HK-2 (cell line): ENCODE results near the gene ORC6.
"Not testable (repeated sequence)": the region's sequence is repeated elsewhere in the genome, so short reads cannot be mapped to it uniquely, and the experiment has no call there.

Experiments
- DNase-seq: peaks from one replicate; pipeline ENCODE4 v3.0.0-alpha.2; 2018; ENCODE audit not compliant: unreplicated experiment

ORC6 gene

GRCh38 chr16:46689365-46690280 lies at the start of gene ORC6:
ORC6 (plus strand) TSS chr16:46689659; CDS start chr16:46689706, 47 bp downstream.
- DNase-seq: peak; percentile 98

DNA sequence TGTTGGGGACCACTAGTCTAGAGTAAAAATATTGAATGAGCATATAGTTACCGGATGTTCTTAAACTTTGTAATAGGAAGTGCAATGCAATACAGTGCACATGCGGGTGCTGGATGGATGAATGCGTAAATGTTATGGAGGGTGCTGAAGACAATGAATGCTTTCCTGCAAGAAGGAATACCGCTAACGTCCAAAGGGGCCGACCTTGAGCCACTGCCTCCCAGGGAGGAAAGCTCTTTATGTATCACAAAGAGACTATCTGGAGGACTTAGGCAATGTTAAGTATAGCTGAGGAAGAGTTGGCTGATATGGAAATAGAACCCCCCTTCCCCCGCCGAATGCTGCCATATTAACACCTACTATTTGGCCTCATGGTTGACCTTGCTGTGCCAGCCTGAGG lies 40.8 kb upstream of the ORC6 start:
- no peak for DNase-seq

DNA sequence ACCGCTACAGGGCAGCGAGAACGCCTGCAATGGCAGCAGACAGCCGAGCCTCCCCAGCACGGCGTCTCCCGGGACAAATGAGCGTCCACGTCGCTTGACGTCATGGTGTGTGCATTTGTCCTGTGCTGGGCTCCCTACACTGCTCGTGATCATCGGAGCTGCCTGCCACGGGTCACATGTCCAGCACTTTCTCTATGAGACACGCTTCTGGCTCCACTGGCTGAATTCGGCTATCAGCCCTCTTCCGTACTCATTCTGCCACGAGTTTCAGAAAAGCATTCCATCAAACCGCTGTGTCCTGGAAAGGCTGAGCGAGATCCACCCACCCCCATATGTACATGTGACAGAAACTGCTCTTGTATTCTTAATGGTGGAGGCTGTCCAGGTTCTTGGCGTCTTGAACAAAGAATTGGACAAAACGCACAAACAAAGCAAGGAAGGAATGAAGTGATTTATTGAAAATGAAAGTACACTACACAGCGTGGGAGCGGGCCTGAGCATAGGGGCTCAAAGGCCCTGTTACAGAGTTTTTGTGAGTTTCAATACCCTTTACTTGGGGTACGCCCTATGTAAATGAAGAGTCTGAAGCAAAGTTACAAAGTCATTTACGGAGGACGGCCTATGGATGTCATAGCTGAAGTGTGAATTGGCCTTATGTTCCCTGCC lies 39.7 kb upstream of the ORC6 start:
- no peak for DNase-seq

GRCh38 chr16:46650254-46650623 lies 39.2 kb upstream of the ORC6 start:
- DNase-seq: no peak

- DNase-seq: no peak
These were observed 38.2 kb upstream of the ORC6 start for GRCh38 chr16:46651305-46651704.

DNA sequence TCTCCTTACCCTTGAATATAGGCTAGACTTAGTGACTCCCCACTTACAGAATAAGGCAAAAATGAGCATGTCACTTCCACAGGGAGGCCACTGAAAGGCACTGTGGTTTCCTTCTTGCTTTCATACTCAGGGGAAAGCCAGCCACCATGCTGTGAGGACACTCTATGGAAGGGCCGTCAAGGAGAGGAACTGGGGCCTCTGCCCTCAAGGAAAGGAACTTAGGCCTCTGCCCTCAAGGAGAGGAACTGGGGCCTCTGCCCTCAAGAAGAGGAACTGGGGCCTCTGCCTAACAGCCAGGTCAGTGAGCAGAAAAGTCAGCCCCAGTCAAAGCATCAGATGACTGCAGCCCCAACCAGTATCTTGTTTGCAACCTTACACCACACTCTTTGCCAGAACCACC lies 30.5 kb upstream of the ORC6 start:
- no peak for DNase-seq

GRCh38 chr16:46662123-46662522 lies 27.3 kb upstream of the ORC6 start:
- DNase-seq: no peak

DNA sequence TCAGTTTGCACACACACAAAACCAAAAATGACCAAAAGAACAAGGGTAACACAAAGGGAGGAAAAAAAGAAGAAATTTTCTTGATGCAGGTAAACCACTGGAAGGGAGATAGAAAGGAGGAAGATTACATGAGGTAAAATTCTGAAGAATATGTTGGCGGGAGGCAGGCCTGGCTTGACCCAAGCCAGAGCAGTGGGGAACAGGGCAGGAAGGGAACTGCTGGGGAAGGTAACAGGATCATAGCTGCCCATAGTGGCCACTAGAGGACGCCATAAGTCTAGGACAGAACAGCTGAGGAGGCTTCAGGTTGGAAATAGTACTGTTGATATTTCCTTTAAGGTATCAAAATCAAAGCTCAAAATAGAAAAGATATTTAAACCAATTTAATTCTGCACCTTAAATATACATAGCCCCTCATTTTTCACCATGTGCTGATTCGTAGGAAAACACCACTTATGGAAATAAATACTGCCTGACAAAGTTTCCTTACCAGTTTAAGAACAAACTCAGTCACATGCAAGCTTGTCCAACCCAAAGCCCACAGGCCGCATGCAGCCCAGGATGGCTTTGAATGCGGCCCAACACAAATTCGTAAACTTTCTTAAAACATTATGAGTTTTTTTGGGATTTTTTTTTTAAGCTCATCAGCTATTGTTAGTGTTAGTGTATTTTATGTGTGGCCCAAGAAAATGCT lies 16.0 kb upstream of the ORC6 start:
- DNase-seq: peak; percentile 35

GRCh38 chr16:46677943-46678342 lies 11.5 kb upstream of the ORC6 start:
- DNase-seq: not testable (repeated sequence)

DNA sequence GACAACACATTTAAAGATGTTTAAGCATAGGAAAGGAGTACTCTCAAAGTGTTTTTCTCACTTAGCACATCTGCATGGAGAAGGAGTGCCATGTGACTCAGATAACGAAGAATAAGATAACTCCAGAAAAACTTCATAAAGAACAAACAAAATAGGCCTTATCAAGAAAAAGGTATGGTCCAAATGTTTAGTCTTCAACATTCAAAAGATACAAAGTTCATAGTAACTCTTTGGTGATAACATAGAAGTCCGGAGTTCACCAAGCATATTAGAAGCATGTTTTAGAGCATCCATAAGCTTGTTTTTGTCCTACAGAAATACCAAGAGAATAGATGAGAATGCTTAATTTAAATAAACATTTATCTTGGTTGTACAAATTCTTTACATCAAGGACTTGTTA lies 7.6 kb upstream of the ORC6 start:
- DNase-seq: not testable (repeated sequence)

- DNase-seq: no peak
These were observed 2.5 kb upstream of the ORC6 start for GRCh38 chr16:46686815-46687473.

GRCh38 chr16:46687486-46687885 lies 2.0 kb upstream of the ORC6 start:
- no peak for DNase-seq

DNA sequence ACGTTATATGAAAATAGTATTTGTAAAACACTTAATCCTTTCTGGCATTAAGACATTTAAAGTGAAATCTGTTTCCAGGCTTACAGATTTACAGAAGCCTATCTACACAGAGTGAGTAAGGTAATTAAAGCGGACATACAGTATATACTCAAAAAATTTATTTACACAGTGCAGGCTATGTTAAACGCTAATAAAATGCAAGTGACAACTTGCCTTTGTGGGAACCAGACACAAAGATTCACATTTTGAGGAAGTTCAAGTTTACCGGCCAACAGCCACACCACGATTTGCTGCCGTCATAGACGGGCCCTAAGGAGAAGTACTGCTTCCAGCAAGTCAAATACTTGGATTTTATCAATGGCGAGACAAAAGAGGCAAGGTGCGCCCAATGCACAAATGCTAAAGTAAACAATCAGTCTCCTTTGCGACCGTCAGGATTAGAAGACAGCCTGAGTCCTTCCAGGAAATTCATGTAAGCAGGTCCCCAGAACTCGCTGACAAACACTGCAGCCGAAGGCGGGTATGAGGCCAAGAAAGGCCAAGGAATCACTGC lies 1.3 kb upstream of the ORC6 start:
- DNase-seq: no peak

- DNase-seq: peak; percentile 99
These were observed 650 bp upstream of the ORC6 start, which contains the start of gene VPS35 for GRCh38 chr16:46688654-46689364. VPS35 (minus strand) TSS chr16:46689178; CDS start chr16:46689133, 45 bp downstream.

- peak; percentile 6 for DNase-seq
These were observed 1.1 kb downstream of the ORC6 start for GRCh38 chr16:46690281-46691178.

DNA sequence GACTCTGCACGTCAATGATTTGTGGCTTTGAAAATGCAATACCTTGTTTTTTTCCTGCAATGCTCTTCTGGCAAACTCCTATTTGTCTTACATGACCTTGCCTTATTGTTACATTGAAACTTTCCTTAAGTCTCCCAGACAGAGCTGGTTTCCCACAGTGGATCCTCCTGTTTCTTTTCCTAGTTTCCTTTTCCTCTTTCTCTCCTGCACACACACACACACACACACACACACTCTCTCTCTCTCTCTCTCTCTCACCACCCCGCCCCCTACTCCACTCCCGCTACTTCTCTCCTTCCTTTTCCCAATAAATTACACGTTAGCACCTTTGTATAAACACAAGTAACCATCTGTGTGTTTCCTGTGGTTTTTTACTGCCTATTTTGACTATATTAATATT lies 2.3 kb downstream of the ORC6 start:
- no peak for DNase-seq

DNA sequence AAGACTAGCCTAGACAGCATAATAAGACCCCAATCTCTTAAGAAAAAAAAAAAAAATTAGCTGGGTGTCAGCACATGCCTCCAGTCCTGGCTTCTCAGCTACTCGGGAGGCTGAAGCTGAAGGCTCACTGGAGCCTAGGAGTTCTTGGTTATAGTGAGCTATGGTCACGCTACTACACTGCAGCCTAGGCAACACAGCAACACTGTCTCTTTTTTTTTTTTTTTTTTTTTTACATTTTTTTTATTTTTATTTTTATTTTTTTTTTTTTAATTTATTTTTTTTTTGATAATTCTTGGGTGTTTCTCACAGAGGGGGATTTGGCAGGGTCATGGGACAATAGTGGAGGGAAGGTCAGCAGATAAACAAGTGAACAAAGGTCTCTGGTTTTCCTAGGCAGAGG lies 4.1 kb downstream of the ORC6 start:
- DNase-seq: no peak

- DNase-seq: no peak
These were observed 6.5 kb downstream of the ORC6 start for GRCh38 chr16:46695937-46696336.

DNA sequence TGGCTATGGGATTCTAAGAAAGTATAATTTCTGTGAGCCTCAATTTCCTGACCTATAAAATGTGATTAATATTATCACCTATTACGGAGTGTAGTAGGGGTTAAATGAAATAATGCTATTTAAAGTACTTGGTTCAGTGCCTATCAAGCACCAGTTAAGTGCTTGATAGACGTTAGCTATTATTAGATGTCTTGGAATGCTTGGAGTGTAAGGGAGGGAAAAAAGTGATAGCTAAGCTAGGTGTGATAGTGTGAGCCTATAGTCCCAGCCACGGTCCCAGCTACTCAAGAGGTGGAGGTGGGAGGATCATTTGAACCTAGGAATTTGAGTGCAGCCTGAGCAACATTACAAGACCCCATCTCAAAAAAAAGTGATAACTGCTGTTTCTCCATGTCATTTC lies 7.5 kb downstream of the ORC6 start:
- no peak for DNase-seq

GRCh38 chr16:46700048-46700447 lies 10.6 kb downstream of the ORC6 start:
- no peak for DNase-seq
